HepG2 (cell line): Measurements from ENCODE around the gene AHCYL2. TPM values are rescaled to one million over a fixed set of nuclear protein-coding genes. Genes with fewer than 3 reads are reported as not detected.

Experiments
- ATAC-seq: fragments of 200-7000 bp; cut with Tn5 transposase; 3 replicates; pipeline ENCODE4 v1.9.1; 2020; ENCODE audit warnings: mild to moderate bottlenecking, moderate library complexity
- BruUV-seq: library from RNA; stranded (reverse); fragments of 400-500 nt; replicated peaks from 2 replicates; lab custom pipeline; 2021; lab: Mats Ljungman, UMichigan
- CTCF ChIA-PET: fragments of 300-600 bp; formaldehyde crosslinking; extraction: SDS; loops from one replicate; lab custom pipeline; 2021; ENCODE audit warnings: low total read pairs, inconsistent platforms, low intra/inter-chr PET ratio; lab: Yijun Ruan, JAX
- POLR2A ChIA-PET: fragments of 350-600 bp; sonication (Branson Sonifier 250); formaldehyde crosslinking; loops from one replicate; lab custom pipeline; 2020; ENCODE audit warnings: antibody characterized with exemption, inconsistent platforms; lab: Yijun Ruan, JAX
- DNase-seq: peaks from one replicate; pipeline ENCODE4 v3.0.0-alpha.2; 2015; ENCODE audit warnings: low spot score
- FAIRE-seq: peaks from 3 replicates; lab custom pipeline; 2011; peaks lifted over from hg19 to GRCh38; lab: Jason Lieb, UNC
- H2AFZ ChIP-seq: one replicate; pipeline ENCODE4 v1.6.1; 2011; ENCODE audit warnings: low read length, inconsistent platforms
- H3K27ac ChIP-seq: fragments of 300-600 bp; 3 replicates; pipeline ENCODE4 v1.8.0; 2011; ENCODE audit warnings: mixed run types, mild to moderate bottlenecking, mixed read lengths, low read length, inconsistent platforms; ENCODE audit not compliant: insufficient read depth; ENCODE audit errors: extremely low read length
- H3K27me3 ChIP-seq, 2 experiments: fragments of 200-600 bp in 1 of 2; 2 replicates in 1 of 2; 3 replicates in 1 of 2; pipeline versions ENCODE4 v1.6.0 to v1.8.0; 2011; ENCODE audit warnings: low read length in 2 of 2, mild to moderate bottlenecking in 2 of 2, moderate library complexity in 2 of 2, inconsistent platforms in 1 of 2; ENCODE audit not compliant: insufficient read depth in 2 of 2, control insufficient read depth in 1 of 2
- H3K36me3 ChIP-seq, 2 experiments: fragments of 200-600 bp in 1 of 2; replicated peaks in 1 of 2; 2 replicates in 1 of 2; 3 replicates in 1 of 2; pipeline versions ENCODE4 v1.5.1 to v1.8.0; 2011; ENCODE audit warnings: low read length in 2 of 2, inconsistent platforms in 1 of 2; ENCODE audit not compliant: insufficient read depth in 2 of 2, control insufficient read depth in 1 of 2
- H3K4me1 ChIP-seq: 2 replicates; pipeline ENCODE4 v1.5.1; 2012; ENCODE audit warnings: low read length, inconsistent platforms; ENCODE audit not compliant: insufficient read depth
- H3K4me2 ChIP-seq: 2 replicates; pipeline ENCODE4 v1.6.0; 2011; ENCODE audit warnings: low read depth, low read length, inconsistent platforms
- H3K4me3 ChIP-seq, 3 experiments: fragments of 200-600 bp in 1 of 3; sonication (generic), shearing (Covaris generic) in 1 of 3; replicated peaks in 1 of 3; 2 replicates each; pipeline ENCODE4 v1.5.1; 2011 to 2016; ENCODE audit warnings: low read length in 3 of 3, inconsistent platforms in 2 of 3, low read depth in 2 of 3, mild to moderate bottlenecking in 2 of 3, control low read depth in 1 of 3, mixed read lengths in 1 of 3; ENCODE audit not compliant: insufficient read depth in 1 of 3
- H3K79me2 ChIP-seq: one replicate; pipeline ENCODE4 v1.6.1; 2011; ENCODE audit warnings: low read length, inconsistent platforms; ENCODE audit not compliant: insufficient read depth
- H3K9ac ChIP-seq: 2 replicates; pipeline ENCODE4 v1.6.0; 2011; ENCODE audit warnings: mild to moderate bottlenecking, low read depth, low read length, inconsistent platforms; ENCODE audit not compliant: insufficient read depth
- H3K9me3 ChIP-seq: 2 replicates; pipeline ENCODE4 v1.5.1; 2012; ENCODE audit warnings: mild to moderate bottlenecking, low read length
- H4K20me1 ChIP-seq: 2 replicates; pipeline ENCODE4 v1.6.0; 2011; ENCODE audit warnings: inconsistent platforms, mild to moderate bottlenecking, low read length, moderate library complexity; ENCODE audit not compliant: insufficient read depth
- AGO2 ChIP-seq: fragments of 200-400 bp; formaldehyde crosslinking; optimal IDR thresholded peaks from 2 replicates; pipeline ENCODE3; 2017; ENCODE audit warnings: mild to moderate bottlenecking, low read depth, low read length, moderate library complexity
- ARNT2 ChIP-seq: sonication (generic); formaldehyde crosslinking; IDR thresholded peaks from 2 replicates; pipeline ENCODE4 v1.8.0; 2022; ENCODE audit warnings: mild to moderate bottlenecking, low read depth, missing genetic modification reagents, moderate library complexity
- GABPB1 ChIP-seq: IDR thresholded peaks from 2 replicates; pipeline ENCODE4 v1.6.1; 2016; ENCODE audit warnings: mild to moderate bottlenecking, missing genetic modification reagents, moderate library complexity, missing compliant biosample characterization
- NAIF1 ChIP-seq: sonication (generic); formaldehyde crosslinking; IDR thresholded peaks from 2 replicates; pipeline ENCODE4 v1.5.0; 2020; ENCODE audit warnings: mild to moderate bottlenecking, missing genetic modification reagents, borderline replicate concordance
- SAFB2 ChIP-seq: sonication (generic); formaldehyde crosslinking; IDR thresholded peaks from 2 replicates; pipeline ENCODE4 v1.5.1; 2020; ENCODE audit warnings: missing genetic modification reagents, low read depth, mild to moderate bottlenecking, borderline replicate concordance
- ZMYM2 ChIP-seq: sonication (generic); formaldehyde crosslinking; IDR thresholded peaks from 2 replicates; pipeline ENCODE4 v1.8.0; 2022; ENCODE audit warnings: mild to moderate bottlenecking, missing genetic modification reagents
- WGBS: methylation state at CpG from one replicate; pipeline ENCODE4 v1.1.6; 2017; ENCODE audit warnings: low lambda C conversion rate; 5-methylcytosine and 5-hydroxymethylcytosine counted together
- in situ Hi-C: cut with HindIII; loops from 2 replicates; pipeline ENCODE4 v1.10.0; 2017; ENCODE audit warnings: low pct_unique_long_range_greater_than_20kb; ENCODE audit not compliant: extremely low pct_ligation_motif_present
- intact Hi-C: fragments of 100-400 bp; cut with micrococcal nuclease; formaldehyde crosslinking; loops from one replicate; pipeline ENCODE4 v1.10.0; 2022; ENCODE audit not compliant: unreplicated experiment
- polyA plus RNA-seq, 8 experiments: library from polyadenylated mRNA; depleted of rRNA in 3 of 8; stranded (reverse) in 7 of 8; unstranded in 1 of 8; fragments of >200 nt; fragmentation: Illumina TruSeq in 4 of 8; extraction: Trizol in 4 of 8; gene quantifications; 2 replicates each; pipeline versions ENCODE4 v1.2.1 to v1.2.3, GENCODE V29; 2011 to 2016; ENCODE audit warnings: low read depth in 4 of 8, missing spikeins in 1 of 8, mixed read lengths in 1 of 8; ENCODE audit not compliant: insufficient read depth in 1 of 8
- total RNA-seq, 5 experiments: library from RNA; depleted of rRNA; stranded (reverse); fragments of >200 nt; fragmentation: Illumina TruSeq; extraction: Trizol; gene quantifications; 2 replicates each; pipeline ENCODE4 v1.2.3, GENCODE V29; 2016; ENCODE audit warnings: low read depth in 1 of 5

The AHCYL2 gene
- total and polyA plus RNA-seq, 2 of the 13 experiments (the other 11 are each of a cell fraction or from before 2014, with no cell fraction given), result 9.5 to 14.7 TPM

DNA sequence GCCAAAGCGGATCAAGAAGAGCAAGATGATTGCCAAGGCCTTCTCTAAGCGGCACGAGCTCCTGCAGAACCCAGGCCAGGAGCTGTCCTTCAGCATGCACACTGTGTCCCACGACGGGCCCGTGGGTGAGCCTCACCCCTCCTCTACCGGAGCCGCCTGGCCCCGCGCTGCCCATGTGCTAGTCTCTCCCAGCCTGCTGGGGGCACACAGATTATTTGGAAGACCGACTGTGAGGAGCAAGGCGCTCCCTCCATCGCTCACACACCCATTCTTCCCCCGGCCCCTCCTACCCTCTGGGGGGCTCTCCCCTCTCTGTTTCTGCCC lies 13.9 kb upstream of the AHCYL2 start:
- no peak overlapping the region for H3K4me2 ChIP-seq

DNA sequence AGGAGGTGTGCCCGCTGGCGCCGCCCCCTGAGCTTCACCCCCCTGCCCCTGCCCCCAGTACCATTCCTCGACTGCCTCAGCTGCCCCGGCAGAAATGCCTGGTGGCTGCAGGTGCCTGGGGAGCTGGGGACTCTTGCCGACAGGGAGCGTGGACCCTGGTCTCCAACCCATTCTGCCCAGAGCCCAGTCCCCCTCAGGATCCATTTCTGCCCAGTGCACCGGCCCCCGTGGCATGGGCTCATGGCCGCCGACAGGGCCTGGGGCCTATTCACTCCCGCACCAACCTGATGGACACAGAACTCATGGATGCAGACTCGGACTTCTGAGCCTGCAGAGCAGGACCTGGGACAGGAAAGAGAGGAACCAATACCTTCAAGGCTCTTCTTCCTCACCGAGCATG lies 12.7 kb upstream of the AHCYL2 start:
- DNase-seq (no peak), ATAC-seq (no peak), FAIRE-seq (no peak)
- peaks cover 13% of the 10 kb centered on the region for H3K4me1 ChIP-seq
- H3K4me2 ChIP-seq, result no peak overlapping the region
- H3K4me3 ChIP-seq, result no peak overlapping the region
- H3K27me3 ChIP-seq, result no peaks in the 10 kb centered on the region
- TF ChIP-seq SAFB2 (CRISPR knock-in tag) (no peak), AGO2 (peak; percentile 29)
- H3K9ac ChIP-seq, result no peak overlapping the region
- H3K9me3 ChIP-seq, result no peaks in the 10 kb centered on the region
- H2AFZ ChIP-seq, result no peak overlapping the region
- H3K79me2 ChIP-seq, result no peaks in the 10 kb centered on the region
- WGBS, result 97% methylated on average over 7 of the region's 14 CpGs
- H3K36me3 ChIP-seq, result peaks cover 14 to 30% of the 10 kb centered on the region in 2 experiments; a peak in 4 of 5 replicates
- in situ Hi-C loops (loop anchor here (5.0 kb wide), 1 partner anchor 50 kb away; no protein-coding TSS in a partner anchor), intact Hi-C loops (no loop called here)
- H3K27ac ChIP-seq, result no peak overlapping the region
- POLR2A ChIA-PET, result no interaction called here
- CTCF ChIA-PET, result interaction anchor here (5.1 kb wide), 1 partner anchor 48 kb away, joined by 50 read pairs; no protein-coding TSS in a partner anchor
- no peaks in the 10 kb centered on the region; the same call in 1 of the 2 replicates for H4K20me1 ChIP-seq
- BruUV-seq, result no TSS peak

More for the DNA sequence above, 13.9 kb upstream of the AHCYL2 start:
- no peak overlapping the region for H2AFZ ChIP-seq
- ChIA-PET POLR2A (no interaction called here), CTCF (interaction anchor here (5.1 kb wide), 1 partner anchor 47 kb away, joined by 50 read pairs; no protein-coding TSS in a partner anchor)
- no peak for FAIRE-seq
- intact Hi-C loops (loop anchor here (1.0 kb wide), 1 partner anchor 47 kb away; no protein-coding TSS in a partner anchor), in situ Hi-C loops (loop anchor here (5.0 kb wide), 1 partner anchor 49 kb away; no protein-coding TSS in a partner anchor)
- H4K20me1 ChIP-seq, result no peaks in the 10 kb centered on the region; the same call in 1 of the 2 replicates
- WGBS, result 98% methylated on average over 14 of the region's 14 CpGs
- no peak for DNase-seq
- peaks cover 10% of the 10 kb centered on the region for H3K4me1 ChIP-seq
- no peaks in the 10 kb centered on the region for H3K9me3 ChIP-seq
- H3K79me2 ChIP-seq, result no peaks in the 10 kb centered on the region
- H3K36me3 ChIP-seq, result peaks cover 20 to 39% of the 10 kb centered on the region in 2 experiments; a peak in 4 of 5 replicates
- H3K27me3 ChIP-seq, result no peaks in the 10 kb centered on the region
- H3K9ac ChIP-seq, result no peak overlapping the region
- no peak overlapping the region for H3K27ac ChIP-seq
- ATAC-seq, result no peak
- TF ChIP-seq ARNT2 (CRISPR knock-in tag), result no peak
- TF ChIP-seq NAIF1 (CRISPR knock-in tag), result no peak
- 0 out of 2 replicates have a peak, but pooled peaks have one; percentile 0 for TF ChIP-seq GABPB1 (CRISPR knock-in tag)
- TF ChIP-seq ZMYM2, result no peak
- BruUV-seq, result no TSS peak
- H3K4me3 ChIP-seq, result no peak overlapping the region
